ENCODE data around the gene NFYA.

Gene NFYA

DNA sequence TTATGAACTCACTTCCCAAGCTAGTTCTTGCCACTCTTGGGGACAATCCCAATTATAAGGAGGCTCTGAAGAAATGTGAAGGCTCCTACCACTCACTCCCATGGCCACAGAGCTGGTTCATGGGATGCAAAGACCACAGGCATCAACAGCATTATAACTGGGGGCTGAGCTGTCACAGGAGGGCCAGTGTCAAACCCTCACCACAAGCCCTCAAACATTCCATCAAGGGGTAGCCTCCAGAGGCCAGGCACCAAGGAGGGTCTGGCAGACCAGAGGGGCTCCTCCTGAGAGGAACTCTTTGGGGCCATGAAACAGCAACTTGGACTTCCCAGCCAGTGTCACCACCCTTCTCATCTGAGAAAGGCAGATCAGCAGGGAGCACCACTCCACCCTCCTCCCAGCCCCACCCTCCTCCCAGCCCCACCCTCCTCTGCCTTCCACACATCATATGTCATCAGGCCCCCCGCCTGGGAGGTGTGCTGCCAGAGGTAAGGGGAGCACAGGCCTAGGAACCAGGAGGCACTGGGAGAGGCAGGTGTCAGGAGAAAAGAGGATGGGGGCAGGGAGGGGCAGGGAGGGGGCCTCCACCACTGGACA lies 31.7 kb upstream of the NFYA start:
- TF ChIP-seq, protein P1, sequence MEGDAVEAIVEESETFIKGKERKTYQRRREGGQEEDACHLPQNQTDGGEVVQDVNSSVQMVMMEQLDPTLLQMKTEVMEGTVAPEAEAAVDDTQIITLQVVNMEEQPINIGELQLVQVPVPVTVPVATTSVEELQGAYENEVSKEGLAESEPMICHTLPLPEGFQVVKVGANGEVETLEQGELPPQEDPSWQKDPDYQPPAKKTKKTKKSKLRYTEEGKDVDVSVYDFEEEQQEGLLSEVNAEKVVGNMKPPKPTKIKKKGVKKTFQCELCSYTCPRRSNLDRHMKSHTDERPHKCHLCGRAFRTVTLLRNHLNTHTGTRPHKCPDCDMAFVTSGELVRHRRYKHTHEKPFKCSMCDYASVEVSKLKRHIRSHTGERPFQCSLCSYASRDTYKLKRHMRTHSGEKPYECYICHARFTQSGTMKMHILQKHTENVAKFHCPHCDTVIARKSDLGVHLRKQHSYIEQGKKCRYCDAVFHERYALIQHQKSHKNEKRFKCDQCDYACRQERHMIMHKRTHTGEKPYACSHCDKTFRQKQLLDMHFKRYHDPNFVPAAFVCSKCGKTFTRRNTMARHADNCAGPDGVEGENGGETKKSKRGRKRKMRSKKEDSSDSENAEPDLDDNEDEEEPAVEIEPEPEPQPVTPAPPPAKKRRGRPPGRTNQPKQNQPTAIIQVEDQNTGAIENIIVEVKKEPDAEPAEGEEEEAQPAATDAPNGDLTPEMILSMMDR (IDR thresholded peaks at IDR 0.05), result no peak

DNA sequence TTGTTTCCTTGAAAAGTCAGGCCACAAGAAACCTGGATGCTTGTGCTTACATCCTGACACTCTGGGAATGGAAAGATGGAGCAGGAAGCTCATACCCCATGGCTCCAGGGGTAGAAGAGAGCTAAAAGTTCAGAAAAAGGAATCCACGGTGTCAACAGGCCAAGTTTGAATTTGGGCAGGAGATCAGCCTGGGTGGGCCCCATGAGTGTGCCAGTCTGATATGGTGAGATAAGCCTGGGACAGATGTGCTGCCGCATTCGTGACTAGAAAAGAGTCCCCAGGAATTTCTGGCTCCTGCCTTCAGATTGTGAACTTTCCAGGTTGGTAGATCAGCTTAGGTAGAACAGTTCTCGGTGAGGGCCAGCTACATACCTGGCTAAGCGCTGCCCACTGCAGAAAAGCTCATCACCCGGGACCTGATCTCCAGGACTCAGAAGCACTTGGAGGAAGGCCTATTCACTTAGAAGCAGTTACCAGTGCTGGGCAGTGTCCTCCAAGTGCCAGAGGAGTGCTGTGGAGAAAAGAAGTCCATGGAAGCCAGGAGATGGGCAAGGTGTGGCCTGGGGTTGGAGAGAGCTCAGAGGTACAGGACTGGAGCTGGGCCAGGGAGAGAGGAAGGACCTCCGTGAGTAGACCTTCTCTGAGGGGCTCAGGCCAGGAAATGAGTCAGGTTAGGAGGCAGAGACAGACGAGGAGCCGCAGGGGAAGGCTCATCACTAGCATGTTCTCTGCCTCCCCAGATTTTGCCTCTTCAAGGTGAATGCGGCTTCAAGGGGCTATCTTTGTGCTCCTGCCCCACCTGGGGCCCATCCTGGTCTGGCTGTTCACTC lies 30.3 kb upstream of the NFYA start, which contains the start of gene TSPO2:
Gene TSPO2 (plus strand): TSS at position 242 of the 830 bp plus-strand sequence. CDS start 519 bp downstream, at position 761.
- TF ChIP-seq, protein P1 (IDR thresholded peaks at IDR 0.05), result no peak

DNA sequence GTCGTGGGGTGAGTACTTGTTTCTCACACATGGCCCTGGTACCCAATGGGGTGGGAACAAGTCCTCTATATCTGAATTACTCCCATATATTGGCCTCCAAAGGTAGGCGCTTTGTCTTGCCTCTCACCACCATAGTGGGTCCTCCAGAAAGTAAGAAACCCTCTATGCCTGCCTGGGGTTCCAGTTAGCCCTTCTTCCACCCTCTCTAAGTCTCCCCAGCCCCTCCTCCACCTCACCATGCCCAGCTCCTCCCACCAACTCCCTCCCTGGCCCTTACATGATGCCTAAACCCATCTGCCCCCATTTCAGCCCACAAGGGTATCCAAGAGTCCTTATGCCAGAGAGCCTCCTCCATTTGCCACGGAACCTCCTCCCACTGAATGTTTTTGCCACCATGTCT lies 29.6 kb upstream of the NFYA start:
- TF ChIP-seq, protein P1 (IDR thresholded peaks at IDR 0.05), result no peak

DNA sequence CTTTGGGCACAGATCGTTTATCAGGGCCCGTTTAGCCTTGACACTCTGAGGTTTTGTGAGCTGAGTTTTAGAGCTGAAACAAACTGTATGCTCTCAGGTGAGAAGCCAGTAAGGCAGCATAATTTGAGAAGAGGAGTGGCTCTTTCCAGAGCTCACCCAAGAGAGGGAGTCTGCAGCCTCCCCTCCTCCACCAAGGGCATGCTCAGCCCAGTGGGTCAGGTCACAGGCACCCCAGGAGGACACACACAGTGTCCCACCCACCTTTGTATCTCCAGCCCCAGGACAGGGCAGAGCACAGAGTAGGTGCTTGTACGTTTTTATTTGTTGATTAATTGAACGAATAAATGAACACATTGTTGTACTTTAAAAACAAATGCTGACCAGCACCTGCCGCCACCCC lies 27.1 kb upstream of the NFYA start:
- TF ChIP-seq, protein P1 (IDR thresholded peaks at IDR 0.05), result no peak

DNA sequence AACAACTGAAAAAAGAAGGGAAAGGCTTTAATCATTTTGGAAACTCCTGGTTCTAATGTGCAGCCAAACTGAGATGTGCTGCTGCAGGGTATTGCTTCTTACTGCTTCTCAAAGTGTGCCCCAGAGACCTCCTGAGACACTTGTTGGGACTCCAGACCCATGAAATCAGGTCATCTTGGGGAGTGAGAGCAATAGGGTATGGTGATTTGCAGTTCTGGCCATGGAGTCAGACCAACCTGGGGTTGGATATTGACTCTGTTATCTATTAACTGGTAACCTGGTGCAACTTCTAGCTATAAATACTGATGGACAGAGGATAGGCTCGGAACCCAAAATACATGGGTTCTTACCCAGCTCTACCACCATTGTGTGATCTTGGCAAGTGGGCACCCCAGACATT lies 26.7 kb upstream of the NFYA start:
- TF ChIP-seq, protein P1 (IDR thresholded peaks at IDR 0.05), result no peak

DNA sequence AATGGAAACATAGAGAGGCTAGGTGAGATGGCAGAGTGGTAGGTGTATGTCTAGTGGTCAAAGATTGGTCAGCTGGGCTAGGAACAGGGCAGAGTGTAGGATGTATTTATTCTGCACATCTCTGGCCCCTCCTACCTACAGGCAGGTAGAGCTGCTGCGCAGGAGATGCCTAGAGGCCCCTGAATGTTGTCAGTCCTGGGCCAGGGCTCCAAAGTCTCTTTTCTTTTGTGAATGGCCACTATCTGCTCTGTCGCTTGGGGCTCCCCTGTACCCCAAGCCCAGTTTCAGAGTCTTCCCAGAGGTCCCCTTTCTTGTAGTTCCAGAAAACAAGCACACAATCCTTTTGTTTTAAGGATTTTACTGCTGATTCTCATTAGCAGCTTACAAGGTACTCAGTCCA lies 25.5 kb upstream of the NFYA start:
- TF ChIP-seq, protein P1 (IDR thresholded peaks at IDR 0.05), result no peak

DNA sequence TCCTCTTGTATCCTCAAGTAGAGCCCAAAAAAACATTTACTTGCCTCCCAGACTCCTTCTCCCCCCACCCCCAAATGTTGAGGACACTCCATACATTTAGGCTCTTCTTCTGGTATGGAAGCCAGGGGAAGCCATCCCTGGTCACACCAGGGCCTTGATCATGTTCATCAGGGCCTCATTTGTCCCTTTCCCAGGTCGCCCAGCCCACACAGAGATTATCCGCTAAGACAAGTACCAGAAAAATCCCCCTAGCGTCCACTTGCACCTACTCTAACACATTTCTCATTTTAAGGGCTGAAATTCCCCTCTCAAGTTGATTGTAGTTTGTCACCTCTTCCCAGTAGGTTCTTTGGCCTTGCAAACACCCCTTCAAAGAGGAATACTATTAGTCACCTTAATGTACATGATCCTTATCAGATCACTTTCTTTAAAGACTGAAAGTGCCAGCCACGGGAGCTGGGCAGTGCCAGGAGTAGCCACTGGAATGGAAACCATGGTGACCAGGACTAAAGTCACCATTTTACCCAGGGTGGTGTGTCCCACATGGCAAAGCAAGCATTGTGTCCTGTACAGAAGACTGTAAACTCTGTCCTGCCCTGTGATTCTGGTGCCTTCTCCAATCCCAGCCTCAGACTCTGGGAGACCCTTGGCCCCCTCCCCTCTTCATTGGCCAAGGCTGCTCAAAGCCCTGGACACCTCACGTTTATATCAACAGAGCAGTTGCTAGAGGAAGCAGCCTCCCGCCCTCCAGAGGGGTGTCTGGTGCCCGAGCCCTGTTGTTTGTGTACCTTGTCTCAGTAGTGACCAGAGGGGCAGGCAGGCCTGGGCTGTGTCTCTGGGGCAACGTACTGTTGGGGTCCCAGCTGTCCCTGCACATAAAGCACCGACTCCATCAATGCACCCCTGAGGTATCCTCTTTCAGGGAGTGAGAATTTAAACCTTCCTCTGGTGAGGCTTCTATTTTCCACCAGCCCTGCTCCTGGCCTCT lies 24.7 kb upstream of the NFYA start:
- TF ChIP-seq, protein P1 (IDR thresholded peaks at IDR 0.05), result no peak

Measured in LNCAP (cell line).